Spleen (tissue), 11 donors: ENCODE results near the gene HOXA10. TPM values are rescaled to one million over a fixed set of nuclear protein-coding genes. Genes with fewer than 3 reads are reported as not detected.

Experiments used
- DNase-seq: peaks from one replicate; pipeline ENCODE4 v3.0.0-alpha.2; 2020
- H3K27ac ChIP-seq, 8 donors: fragments of 200-600 bp; sonication (generic) in 7 of 8; 1 replicate in 4 of 8; 2 replicates in 4 of 8; pipeline versions ENCODE4 v1.5.0 to v1.8.0; 2016 to 2021; ENCODE audit warnings: inconsistent platforms in 4 of 8, mild to moderate bottlenecking in 4 of 8, moderate library complexity in 1 of 8
- H3K27me3 ChIP-seq, 7 donors: fragments of 200-600 bp; sonication (generic) in 6 of 7; replicated peaks in 1 of 7; 1 replicate in 4 of 7; 2 replicates in 3 of 7; pipeline versions ENCODE4 v1.5.0 to v1.8.0; 2016 to 2021; ENCODE audit warnings: inconsistent platforms in 3 of 7, mild to moderate bottlenecking in 1 of 7
- H3K36me3 ChIP-seq, 6 donors: fragments of 200-600 bp; sonication (generic) in 5 of 6; 1 replicate in 4 of 6; 2 replicates in 2 of 6; pipeline versions ENCODE4 v1.5.0 to v1.8.0; 2016 to 2021; ENCODE audit warnings: inconsistent platforms in 2 of 6
- H3K4me1 ChIP-seq, 6 donors: fragments of 200-600 bp; sonication (generic) in 5 of 6; 1 replicate in 3 of 6; 2 replicates in 3 of 6; pipeline versions ENCODE4 v1.5.0 to v1.8.0; 2016 to 2021; ENCODE audit warnings: inconsistent platforms in 3 of 6
- H3K4me3 ChIP-seq, 8 donors: fragments of 200-600 bp; sonication (generic) in 7 of 8; 1 replicate in 4 of 8; 2 replicates in 4 of 8; pipeline versions ENCODE4 v1.5.0 to v1.8.0; 2016 to 2021; ENCODE audit warnings: inconsistent platforms in 4 of 8, mild to moderate bottlenecking in 4 of 8, moderate library complexity in 2 of 8
- H3K9me3 ChIP-seq, 8 donors: fragments of 200-600 bp; sonication (generic) in 7 of 8; 1 replicate in 4 of 8; 2 replicates in 4 of 8; pipeline versions ENCODE4 v1.5.0 to v1.8.0; 2016 to 2021; ENCODE audit warnings: inconsistent platforms in 4 of 8
- CTCF ChIP-seq, 11 experiments: fragments of 200-600 bp in 7 of 11; fragments of 450-650 bp in 4 of 11; sonication (generic) in 4 of 11; IDR thresholded peaks in 8 of 11; conservative IDR thresholded peaks in 3 of 11; 1 replicate in 7 of 11; 2 replicates in 4 of 11; pipeline versions ENCODE4 v1.4.0 to v1.8.0; 2016 to 2021; ENCODE audit warnings: antibody characterized with exemption in 11 of 11, inconsistent platforms in 4 of 11, mild to moderate bottlenecking in 1 of 11
- POLR2A ChIP-seq, 3 donors: fragments of 450-650 bp; IDR thresholded peaks; one replicate each; pipeline ENCODE4 v1.5.1; 2017; ENCODE audit warnings: antibody characterized with exemption in 3 of 3, mild to moderate bottlenecking in 1 of 3
- POLR2AphosphoS5 ChIP-seq, 3 donors: sonication (generic); formaldehyde crosslinking; IDR thresholded peaks; one replicate each; pipeline ENCODE4 v1.5.1; 2017; ENCODE audit warnings: antibody characterized with exemption in 3 of 3
- WGBS, 5 donors: extraction: QIAGEN DNeasy Blood & Tissue Kit in 3 of 5; methylation state at CpG; one replicate each; pipeline versions ENCODE4 v1.1.5 to v1.1.7; 2013 to 2018; 5-methylcytosine and 5-hydroxymethylcytosine counted together
- intact Hi-C: fragments of 100-400 bp; cut with DNase I; formaldehyde crosslinking; loops from one replicate; pipeline ENCODE4 v1.15.0; 2023; ENCODE audit warnings: low total_unique reads
- polyA plus RNA-seq, 3 donors: library from polyadenylated mRNA; stranded (reverse); fragments of 200-250 nt; gene quantifications; one replicate each; pipeline ENCODE4 v1.2.1, GENCODE V29; 2013
- total RNA-seq, 7 donors: library from RNA; depleted of rRNA in 3 of 7; stranded (reverse); fragments of >200 nt in 3 of 7; fragmentation: NEBNext Ultra II Directional in 4 of 7; extraction: Animal tissue kit (Norgen Biotek cat#: 25700) in 4 of 7; gene quantifications; one replicate each; pipeline versions ENCODE4 v1.1.0 to v1.2.1, GENCODE V29; 2016 to 2021
- donor health status: healthy with polysubstance abuse.
- donor health status: DM: no; HTN: no; CAD: no; lungs with moderate emphysema.
- donor health status: DM: no; HTN: no; CAD: no.
- donor health status: Bipolar disorder and iron deficiency.
- donor health status: healthy.
- donor health status: DM: no; HTN: no; CAD: no.
- donor health status: DM: yes; HTN: yes; CAD: no.

The HOXA10 gene
- total and polyA plus RNA-seq, 10 donors: 0.05 to 0.72 (median 0.20) TPM; not detected in 4

DNA sequence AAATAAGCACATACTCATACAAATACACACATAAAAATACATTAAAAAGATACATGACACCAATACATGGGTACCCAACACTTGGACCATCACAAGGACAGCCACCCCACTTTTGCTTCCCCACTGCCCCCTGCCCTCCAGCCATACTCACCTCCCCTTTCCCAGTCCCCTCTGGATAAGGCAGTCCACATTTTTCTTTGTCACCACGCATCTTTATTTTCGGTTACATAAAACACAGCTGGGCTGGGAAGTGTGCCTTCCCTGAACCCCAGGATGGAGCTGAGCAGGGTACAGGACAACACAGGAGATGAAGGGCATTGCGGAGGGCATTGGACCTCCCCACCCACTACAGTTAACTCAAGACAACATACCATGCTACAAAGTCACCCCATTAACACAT, 20.6 kb downstream of the HOXA10 start:
- peaks cover 26 to 100% (median 98%) of the 10 kb centered on the region in 7 donors for H3K27me3 ChIP-seq
- H3K9me3 ChIP-seq: peaks cover 0 to 4% (median 0%) of the 10 kb centered on the region in 8 donors
- TF ChIP-seq POLR2A (IDR thresholded peaks at IDR 0.05): no peak
- TF ChIP-seq POLR2AphosphoS5 (IDR thresholded peaks at IDR 0.05): no peak
- TF ChIP-seq CTCF (IDR thresholded peaks at IDR 0.05 in 8 of 11, conservative IDR thresholded peaks at IDR 0.05 in 3 of 11): no peak
- no peaks in the 10 kb centered on the region for H3K36me3 ChIP-seq
- intact Hi-C loops: no loop called here
- no peak overlapping the region for H3K27ac ChIP-seq
- 76 to 86% (median 80%) methylated on average over 3 of the region's 3 CpGs for WGBS, 5 donors
- no peak for DNase-seq
- H3K4me1 ChIP-seq: peaks cover 18 to 90% (median 70%) of the 10 kb centered on the region in 6 donors
- H3K4me3 ChIP-seq: no peak overlapping the region

DNA sequence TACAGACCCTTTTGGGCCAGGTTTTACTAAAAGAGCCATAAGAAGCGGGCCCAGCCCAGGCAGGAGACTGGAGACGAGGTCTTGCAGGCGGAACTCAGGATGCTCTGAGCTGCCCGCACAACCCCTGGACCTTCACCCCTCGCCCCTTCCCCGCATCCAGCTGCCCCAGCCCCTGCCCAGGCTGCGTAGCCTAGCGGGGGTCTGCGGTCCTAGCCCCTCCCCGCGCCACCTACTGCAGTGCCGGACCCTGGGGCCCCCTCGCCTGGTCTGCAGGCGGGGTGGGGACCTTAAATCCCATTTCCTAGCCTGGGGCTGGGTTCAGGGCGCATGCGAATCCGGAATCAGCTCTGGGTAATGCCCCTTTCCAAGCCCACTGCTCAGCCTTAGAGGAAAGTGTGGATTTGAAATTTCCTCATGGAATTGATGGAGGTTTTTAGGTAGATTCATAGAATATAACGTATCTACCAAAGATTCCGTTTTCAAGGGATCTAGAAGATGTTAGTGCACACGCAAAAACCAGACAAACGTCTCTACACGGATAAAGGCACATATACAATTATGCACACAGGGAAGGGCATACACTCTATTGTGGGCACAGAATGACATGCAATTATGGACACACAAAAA, 21.2 kb downstream of the HOXA10 start:
- 25 to 42% (median 32%) methylated on average over 11 to 22 of the region's 22 CpGs for WGBS, 5 donors
- peak; percentile 59 for DNase-seq
- TF ChIP-seq CTCF (IDR thresholded peaks at IDR 0.05 in 8 of 11, conservative IDR thresholded peaks at IDR 0.05 in 3 of 11) (no peak), POLR2A (IDR thresholded peaks at IDR 0.05) (no peak), POLR2AphosphoS5 (IDR thresholded peaks at IDR 0.05) (no peak)
- Histone ChIP-seq H3K27ac (peak overlapping the region in 5 of 8 donors; percentile 30 to 69 (median 60)), H3K36me3 (no peaks in the 10 kb centered on the region), H3K27me3 (peaks cover 26 to 100% (median 98%) of the 10 kb centered on the region in 7 donors), H3K9me3 (peaks cover 0 to 4% (median 0%) of the 10 kb centered on the region in 8 donors), H3K4me3 (peak overlapping the region in 3 of 8 donors; percentile 8 to 68 (median 43)), H3K4me1 (peaks cover 21 to 90% (median 73%) of the 10 kb centered on the region in 6 donors)
- intact Hi-C loops: no loop called here

DNA sequence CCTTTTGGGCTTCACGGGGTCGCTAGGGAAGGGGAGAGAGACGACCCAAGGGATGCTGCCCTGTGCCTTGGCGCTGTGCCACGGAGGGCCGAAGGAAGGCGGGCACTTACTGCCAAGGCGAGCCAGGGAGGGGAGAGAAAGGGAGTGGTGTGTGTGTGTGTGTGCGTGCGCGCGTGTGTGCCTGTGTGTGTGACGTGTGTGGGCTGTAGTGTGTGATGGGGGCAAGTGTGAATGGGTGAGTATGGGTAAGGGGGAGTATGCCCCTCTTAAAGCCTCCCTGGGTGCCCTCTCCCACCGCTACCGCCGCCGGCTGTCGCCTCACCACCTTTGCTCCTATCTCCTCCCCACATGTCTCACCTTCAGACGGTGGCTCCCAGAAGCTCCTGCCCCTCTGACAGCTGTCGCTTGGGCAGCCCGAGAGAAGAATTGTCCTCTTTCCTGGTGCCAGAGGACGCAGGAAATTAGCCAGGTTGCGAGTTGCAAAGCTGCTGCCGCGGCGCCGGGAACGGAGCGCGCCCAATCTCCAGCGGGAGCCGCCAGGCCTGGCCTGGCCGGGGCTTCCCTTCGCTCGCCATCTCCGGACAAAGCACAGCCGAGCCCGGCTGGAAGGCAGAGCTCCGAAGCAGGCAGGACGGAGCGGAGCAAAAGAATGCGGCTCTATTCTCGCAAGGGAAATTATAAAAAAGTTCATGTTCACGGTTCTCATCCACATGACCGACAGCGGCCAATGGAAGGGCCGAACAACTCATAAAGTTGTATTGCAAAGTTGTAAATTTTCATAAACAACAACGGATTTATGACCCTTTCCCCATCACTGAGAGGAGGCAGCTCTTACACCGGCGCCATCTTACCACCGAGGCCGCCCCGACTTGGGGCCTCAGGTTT, 21.9 kb downstream of the HOXA10 start, which contains the start of gene HOXA3:
HOXA3 (minus strand) TSS at position 653 of the 885 bp plus-strand sequence. CDS start 41,943 bp downstream, outside the sequence.
- peaks cover 26 to 100% (median 98%) of the 10 kb centered on the region in 7 donors for H3K27me3 ChIP-seq

More for the DNA sequence above, 21.9 kb downstream of the HOXA10 start, which contains the start of gene HOXA3:
- no peaks in the 10 kb centered on the region for H3K36me3 ChIP-seq
- TF ChIP-seq CTCF (IDR thresholded peaks at IDR 0.05 in 8 of 11, conservative IDR thresholded peaks at IDR 0.05 in 3 of 11) (no peak), POLR2AphosphoS5 (IDR thresholded peaks at IDR 0.05) (peak; percentile 30 to 54 (median 42))
- intact Hi-C loops: no loop called here
- WGBS, 5 donors: 3 to 8% (median 6%) methylated on average over 48 to 53 of the region's 53 CpGs
- H3K4me1 ChIP-seq: peaks cover 27 to 90% (median 76%) of the 10 kb centered on the region in 6 donors
- H3K27ac ChIP-seq: peak within 1 kb of the TSS in 7 of 8 donors; percentile 30 to 69 (median 60)
- peaks cover 0 to 4% (median 0%) of the 10 kb centered on the region in 8 donors for H3K9me3 ChIP-seq
- DNase-seq: peak; percentile 76
- H3K4me3 ChIP-seq: peak within 1 kb of the TSS in 7 of 8 donors; percentile 28 to 68 (median 43)
